Stimulated activated CD8-positive, alpha-beta memory T cell treated with anti-CD3 and anti-CD28 coated beads, Interleukin-7, amount 100 ng/mL, for 4 hours (primary cell): ENCODE results near the gene GAB2.
A peak's percentile ranks its signal among the peaks of the same experiment; 100 is the strongest.

Experiments used
- DNase-seq, 2 donors: peaks; one replicate each; pipeline ENCODE4 v3.0.0-alpha.2; 2020; ENCODE audit warnings: low read depth in 2 of 2

The GAB2 gene

DNA sequence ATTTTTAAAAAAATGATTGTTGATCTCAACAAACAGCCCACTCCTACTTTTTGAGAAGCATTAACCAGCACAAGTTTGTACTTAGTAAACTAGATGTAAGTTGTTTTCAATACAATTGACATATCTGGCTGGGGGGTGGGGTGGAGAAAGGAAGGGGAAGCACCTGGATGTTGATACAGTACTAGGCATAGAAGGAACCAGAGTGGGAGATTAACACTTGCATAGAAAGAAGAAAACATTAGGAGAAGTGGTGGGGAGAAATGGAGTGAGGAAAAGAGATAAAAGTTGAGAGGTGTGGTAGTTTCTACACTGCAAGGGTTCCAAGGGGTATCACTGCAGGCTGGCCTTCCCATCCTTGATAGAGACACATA, 10.6 kb upstream of the GAB2 start:
- no peak for DNase-seq

DNA sequence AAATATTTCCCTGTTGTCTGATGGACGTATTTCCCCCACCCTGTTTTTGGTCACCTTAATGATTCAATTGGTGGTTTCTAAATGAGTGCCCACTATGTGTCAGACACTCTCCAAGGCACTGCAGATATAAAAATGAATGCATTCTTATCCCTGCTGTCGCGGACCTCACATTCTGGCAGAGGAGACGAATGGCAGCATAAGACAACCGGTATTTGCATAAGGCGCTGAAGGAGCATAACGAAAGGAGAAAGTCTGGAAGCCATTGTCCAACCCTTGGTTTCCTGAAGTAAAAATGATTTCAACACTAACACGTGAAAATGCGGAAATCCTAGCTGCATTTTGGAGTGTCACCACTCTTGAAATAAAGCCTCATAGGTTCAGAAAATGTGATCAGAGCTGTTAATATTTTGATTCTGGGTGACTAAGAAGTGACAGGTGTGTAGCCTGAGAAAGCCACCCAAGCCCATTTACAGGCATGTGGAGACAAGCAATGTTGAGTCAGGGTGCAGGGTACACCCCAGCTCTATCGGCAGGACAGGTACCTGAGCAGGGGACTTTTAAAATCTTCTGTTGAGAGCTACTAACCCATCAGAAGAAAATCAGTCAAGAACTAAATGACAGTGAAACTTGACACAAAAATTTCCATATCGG, 10.1 kb upstream of the GAB2 start:
- DNase-seq = no peak

DNA sequence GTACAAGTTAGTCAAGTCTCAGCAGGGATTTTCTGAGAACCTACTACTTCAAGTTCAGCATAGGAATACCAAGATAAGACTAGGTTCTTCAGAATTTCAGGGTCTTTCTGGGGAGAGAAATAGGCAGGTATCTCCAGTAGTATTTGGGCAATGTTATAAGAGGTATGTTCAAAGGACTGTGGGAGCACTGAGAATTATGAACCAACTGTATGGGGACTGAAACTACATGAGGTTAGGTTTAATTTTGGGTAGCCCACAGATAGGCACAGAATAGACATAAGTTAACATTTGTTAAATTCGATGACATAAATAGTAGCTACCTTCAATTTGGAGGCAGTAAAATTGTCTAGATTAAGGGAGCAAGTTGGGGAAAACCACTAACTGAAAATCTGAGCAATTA, 9.2 kb upstream of the GAB2 start:
- DNase-seq = no peak

DNA sequence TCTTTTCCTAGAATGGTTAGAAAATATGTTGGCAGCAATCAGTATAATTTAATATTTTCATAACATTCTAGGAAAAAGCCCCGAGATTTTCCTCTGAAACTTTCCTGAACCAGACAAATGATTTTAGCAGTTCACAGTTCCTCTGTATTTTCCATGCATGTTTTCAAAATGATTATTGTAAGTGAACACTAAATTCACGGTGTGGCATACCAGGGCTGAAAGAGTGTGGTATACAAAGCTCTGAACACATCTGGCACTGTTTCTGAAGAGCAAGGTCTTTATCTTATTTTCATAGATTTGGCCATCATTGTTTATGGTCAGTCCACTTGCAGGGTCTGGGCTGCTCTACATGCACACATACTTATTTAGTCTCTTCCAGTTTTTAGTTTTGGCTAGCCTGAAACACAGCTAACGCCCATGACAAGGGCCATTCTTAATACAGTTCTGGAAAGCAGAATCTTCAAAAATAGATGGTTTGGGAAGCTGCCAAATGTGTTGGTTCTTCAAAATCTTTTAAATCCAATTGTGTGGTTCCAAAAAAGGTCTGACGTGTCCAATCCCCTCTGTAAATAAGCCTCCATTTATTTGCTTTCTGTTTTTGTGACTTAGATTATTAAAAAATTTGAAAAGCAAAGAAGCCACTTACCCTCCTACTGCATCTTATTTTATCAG, 7.9 kb upstream of the GAB2 start:
- no peak for DNase-seq

DNA sequence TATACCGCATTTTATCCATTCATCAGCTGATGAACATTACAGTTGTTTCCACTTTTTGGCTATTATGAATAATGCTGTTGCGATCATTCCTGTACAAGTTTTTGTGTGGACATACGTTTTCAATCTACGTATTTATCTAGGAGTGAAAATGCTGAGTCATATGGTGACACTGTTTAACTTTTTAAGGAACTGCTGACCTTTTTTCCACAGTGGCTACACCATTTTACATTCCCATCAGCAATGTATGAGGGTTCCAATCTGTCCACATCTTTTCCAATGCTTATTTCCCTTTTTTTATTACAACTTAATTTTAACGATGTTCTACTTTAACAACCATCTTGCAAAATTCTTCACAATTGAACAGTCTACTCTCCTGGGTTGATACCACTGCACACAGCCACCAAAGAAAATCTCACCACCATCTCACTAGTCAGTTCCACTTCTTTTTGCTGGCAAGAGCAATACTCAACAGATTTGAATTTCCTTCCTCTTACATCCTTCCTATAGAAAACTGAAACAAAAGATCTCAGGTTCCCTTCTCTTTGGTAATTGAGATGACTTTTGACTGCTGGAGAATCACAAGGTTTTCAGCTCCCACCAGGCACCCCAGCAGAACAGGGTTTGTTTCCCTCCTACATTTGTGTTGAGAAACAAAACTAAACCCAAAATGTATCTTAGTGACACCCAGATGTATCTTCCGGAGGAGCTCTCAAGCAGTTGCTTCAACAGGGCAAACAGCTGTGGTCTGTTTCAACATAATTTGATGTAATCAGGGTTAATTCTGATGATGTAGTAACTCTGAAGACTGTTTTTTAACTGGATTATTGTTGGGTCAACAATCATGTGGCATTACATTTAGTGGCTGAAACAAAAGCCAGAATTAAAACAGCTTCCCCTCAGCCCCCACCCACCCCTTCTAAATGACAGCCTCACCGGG, 7.0 kb upstream of the GAB2 start:
- no peak for DNase-seq

DNA sequence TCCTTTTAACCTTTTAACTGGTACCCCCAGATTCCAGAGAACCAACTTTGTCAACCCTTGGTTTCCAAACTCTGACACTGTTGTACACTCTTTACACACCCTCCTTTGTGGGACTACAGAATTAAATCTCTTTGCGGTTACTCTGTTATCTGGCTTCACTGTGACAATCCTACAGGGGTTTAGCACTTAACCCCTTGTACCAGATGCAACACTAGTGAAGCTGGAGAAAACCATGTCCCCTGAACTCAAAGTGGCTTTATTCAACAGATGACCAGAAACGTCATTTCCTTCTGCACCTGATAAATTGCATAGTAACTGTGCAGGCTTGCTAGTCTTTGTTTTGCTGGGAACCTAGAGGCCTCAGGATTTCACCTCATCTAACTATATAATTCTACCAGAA, 5.6 kb upstream of the GAB2 start:
- no peak for DNase-seq

DNA sequence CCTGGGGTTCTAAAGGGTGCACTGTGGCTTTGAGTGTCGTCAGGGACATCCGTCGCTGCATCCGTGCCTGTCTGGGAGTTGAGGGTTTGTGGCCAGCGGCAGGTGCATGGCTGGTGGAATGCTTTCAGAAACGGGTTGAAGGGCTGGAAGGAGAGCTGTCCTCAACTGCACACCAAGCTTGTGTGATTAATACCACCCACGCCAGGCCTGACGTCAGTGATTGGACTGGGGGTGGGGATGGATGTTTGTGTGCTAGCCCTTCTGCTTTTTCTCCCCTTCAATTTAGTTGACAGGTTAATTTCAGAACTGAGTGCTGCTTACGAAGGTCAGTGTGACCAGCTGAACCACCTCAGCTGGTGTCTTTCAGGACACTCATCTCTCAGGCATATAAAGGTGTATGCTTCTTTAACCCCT, 3.2 kb upstream of the GAB2 start:
- DNase-seq = peak in 1 of 2 donors; percentile 24

DNA sequence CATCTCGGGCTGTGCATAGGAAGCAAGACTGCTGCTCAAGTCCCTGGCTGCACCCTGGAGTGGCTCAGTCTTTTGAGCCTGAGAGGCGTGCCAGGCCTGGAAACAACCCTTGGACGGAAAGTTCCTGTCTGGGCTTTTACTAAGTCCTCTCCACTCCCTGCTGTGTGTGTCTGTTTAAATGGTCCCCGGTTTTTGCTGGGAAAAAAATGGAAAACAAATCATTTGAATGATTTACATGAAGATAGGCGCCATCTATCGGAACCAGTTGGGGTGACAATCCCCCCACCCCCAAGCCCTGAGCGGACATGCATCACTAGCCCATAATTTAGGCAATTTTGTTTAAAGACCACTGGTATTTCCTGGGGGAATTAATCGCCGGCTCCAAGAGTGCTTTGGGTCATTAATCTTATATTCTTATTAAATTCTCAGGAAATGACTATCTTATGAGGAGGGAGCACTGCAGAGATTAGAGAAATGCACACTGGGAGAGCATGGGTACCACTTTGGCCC, 2.7 kb upstream of the GAB2 start:
- DNase-seq = peak in 1 of 2 donors; percentile 19

DNA sequence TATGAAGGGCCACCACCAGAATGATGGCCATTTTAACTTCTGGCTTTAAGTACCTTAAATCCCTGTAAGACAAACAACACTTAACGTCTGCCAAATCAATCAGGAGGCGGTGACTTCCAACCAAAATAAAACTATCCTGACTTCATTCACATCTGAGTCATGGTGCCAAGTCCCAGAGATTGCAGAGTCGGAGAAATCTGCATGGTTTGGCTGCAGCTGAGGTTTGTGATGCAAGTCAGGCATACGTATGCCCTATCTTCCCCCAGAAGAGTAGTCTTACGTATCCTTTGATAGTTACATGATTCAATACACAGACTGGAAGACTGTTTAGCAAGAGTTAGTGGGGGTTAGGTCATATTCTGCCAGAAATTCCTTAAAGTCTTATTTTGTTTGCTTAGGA, 1.7 kb upstream of the GAB2 start:
- no peak for DNase-seq

DNA sequence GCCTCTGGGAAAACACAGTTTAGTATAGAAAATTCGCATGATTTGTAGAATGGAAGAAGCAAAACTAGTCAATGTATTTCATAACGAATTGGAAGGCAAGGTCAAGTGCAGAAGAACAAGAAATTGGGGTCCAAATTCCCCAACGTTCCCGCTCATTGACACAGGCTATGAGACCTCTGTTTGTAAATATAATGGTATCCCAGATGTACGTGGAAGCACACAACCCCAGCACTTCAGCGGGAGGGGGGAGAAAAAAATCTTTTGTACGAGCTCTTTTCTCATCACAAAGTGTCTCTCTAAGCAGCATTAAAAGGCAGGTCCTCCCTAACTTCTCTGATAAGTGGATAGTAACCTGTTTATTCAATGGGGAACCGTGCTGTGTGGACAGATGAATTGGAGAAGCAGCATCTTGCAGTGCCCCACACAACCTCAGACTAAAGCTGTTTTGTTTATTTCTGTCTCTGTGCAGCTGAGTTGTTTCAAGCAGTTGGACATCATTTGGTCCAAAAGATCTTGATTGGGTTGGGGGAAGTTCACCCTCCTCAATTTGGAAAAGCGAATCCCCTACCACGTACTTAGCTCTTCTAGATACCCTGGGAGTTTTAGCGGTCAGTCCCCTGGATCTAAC, 1.1 kb upstream of the GAB2 start:
- no peak for DNase-seq

DNA sequence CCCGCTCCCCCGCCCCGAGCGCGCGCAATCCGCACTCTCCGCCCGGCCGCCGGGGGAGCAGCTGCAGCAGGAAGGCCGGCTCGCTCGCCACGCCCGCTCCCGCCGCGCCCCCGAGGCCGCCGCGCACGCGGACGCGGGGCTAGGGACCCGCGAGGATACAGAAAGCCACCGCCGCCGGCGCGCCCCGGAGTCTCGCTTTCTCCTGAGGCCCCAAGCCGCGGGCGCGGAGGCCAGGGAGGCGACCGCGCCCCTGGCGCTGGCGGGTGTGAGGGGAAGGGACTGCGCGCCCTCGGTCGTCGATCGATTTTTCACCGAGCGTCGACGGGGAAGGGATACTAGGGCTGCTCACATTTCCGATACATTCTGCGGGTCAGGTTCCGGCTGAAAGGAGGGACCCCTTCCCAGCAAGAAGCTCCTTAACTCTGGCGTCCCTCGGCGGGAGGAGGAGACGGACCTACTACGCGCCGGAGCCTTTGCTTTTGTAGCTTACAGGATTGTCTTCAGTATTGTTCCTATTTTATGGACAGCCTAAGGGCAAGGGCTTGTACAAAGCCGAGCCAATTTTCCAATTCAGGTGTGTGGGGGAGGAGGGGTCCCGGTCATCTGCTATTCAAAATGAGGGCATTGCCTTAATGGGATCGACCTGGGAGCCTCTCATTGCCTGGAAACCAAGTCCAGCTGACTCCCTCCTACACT, 416 bp upstream of the GAB2 start:
- peak; percentile 39 to 72 for DNase-seq

DNA sequence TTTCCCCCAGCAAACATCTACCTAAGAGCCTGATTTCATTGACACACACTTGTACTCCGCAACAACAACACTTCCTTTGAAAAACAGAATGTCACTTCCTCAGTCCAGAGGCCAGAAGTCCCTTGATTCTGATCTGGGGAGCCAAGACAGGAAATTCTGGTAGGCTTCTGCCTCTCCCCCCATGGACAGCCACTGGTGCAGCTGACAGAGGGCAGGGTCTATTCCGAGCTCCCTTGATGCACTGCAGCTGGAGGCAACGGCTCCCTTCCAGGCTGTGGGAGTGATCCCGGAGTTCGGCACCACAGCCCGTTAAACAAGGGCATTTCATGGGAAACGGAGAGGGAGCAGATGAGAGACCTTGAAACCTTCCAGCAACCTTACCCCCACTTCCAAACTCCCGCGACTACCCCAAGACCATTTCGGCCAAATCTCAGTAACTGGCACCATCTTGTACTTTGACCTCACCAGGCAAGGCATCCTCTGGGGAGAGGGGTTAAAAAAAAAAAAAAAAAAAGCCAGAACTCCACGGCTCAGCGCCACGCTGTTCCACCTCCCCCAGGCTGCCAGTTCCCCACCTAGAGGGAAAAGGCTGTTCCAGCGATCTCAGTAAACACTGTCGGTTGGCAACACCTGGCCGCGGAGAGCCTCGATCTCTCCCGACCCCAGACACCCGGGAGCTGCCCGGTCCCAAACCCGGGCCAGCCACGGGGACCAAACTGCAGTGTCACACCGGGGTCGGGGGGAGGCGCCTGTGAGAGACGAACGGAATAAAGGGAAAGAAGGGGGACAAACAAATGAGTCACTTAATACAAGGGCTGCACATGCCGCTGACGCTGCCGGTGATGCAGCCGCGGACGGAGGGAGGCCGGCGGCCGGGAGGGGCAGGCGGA, 1.1 kb downstream of the GAB2 start:
- peak; percentile 64 to 68 for DNase-seq

DNA sequence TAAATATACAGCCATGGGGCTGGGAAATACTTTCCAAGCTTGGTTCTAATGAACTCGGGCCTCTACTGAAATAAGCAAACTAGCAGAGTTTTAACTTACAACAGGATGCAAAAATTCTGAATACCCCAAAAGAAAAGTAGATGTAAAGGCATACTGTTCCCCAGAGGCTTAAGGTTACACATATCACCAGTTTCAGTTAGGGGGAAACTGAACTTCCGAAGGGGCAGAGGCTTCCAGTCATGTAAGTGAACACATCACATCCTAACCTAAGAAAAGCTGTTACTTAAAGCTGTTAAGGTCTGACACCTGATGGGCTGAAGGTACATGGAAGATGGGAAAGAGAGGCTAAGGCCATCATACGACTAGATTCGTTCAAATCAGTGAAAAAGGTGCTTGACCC, 2.3 kb downstream of the GAB2 start:
- no peak for DNase-seq

DNA sequence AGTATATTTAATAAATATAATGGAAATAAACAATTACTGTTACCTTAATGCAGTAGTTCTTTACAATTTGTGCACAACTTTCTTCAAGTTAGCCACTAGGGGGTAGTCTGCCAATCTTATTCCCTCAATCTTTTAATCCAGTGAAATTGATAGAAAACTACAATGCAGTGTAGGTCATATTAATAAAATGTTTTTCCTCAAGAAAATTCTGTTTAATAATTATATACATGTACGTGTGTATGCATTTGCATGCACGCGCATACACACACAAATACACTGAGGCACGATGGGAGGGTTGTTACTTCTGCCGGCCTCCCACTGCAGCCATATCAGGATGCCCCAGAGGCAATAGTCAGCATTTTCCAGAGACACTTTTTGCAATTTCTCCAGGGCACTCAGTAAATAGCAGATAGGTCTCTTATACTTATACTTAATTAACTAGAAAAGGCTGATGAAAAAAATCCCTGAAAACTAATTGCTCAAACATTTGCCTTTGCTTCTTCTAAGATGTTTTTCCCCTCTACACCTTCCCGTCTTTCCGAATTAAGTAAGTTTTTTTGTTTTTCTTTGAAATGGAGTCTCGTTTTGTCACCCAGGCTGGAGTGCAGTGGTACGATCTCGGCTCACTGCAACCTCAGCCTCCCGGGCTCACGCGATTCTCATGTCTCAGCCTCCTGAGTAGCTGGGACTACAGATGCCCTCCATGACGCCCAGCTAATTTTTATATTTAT, 3.1 kb downstream of the GAB2 start:
- no peak for DNase-seq

DNA sequence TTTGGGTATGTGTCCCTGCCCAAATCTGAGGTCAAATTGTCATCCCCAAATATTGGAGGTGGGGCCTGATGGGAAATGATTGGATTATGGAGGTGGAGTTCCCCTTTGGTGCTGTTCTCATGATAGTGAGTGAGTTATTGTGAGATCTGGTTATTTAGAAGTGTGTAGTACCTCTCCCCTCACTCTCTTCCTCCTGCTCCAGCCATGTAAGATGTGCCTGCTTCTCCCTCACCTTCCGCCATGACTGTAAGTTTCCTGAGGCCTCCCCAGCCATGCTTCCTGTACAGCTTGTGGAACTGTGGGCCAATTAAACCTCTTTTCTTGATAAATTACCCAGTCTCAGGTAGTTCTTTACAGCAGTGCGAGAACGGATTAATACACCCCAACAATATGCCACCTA, 9.0 kb downstream of the GAB2 start:
- DNase-seq = no peak

DNA sequence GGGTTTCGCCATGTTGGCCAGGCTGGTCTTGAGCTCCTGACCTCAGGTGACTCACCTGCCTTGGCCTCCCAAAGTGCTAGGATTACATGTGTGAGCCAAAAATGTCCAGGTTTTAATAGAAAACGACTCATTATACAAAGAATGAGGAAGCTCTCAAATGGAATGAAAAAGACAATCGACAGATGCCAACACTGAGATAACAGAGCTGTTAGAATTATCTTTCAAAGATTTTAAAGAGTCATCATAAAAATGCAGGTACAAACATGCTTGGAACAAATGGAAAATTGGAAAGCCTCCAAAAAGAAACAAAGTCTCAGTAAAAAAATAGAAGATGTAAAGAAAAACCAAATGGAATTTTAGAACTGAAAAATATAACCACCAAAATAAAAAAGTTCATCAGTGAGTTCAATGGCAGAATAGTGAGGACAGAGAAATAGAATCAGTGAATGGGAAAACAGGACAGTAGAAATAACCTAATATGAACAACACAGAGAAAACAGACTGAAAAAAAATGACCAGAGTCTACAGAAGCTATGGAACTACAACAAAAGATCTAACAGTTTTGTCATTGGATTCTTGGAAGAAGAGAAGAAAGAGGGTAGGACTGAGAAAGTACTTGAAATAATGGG, 10.9 kb downstream of the GAB2 start:
- no peak for DNase-seq

DNA sequence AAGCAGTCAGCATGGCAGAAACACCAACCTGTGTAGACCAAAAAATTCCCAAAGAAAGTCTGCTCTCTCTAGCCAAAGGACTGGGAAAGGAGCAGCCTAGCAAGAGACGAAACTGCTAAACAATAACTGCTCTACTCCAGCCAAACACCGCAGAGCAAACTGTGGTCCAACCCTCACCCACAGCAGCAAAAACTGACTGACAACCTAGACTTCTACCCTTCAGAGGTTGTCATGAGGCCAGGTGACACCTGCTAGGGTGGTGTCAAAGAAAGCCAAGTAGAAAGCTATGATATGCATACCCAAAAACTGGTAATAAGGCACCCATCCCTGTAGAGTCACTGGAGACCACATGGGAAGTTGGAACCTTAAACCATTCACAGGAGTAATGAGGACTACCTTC, 11.8 kb downstream of the GAB2 start:
- no peak for DNase-seq

DNA sequence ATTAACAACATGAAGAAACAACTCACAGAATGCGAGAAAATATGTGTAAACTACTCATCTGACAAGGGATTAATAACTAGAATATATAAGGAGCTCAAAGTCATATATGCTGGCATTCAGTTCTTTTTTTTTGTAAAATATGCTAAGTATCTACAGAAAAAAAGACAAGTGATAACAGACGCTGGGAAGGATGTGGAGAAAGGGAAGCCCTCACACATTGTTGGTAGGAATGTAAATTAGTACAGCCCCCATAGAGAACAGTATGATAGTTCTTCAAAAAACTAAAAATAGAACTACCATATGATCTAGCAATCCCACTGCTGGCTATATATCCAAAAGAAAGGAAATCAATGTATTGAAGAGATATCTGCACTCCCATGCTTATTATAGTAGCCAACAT, 13.8 kb downstream of the GAB2 start:
- DNase-seq = no peak

DNA sequence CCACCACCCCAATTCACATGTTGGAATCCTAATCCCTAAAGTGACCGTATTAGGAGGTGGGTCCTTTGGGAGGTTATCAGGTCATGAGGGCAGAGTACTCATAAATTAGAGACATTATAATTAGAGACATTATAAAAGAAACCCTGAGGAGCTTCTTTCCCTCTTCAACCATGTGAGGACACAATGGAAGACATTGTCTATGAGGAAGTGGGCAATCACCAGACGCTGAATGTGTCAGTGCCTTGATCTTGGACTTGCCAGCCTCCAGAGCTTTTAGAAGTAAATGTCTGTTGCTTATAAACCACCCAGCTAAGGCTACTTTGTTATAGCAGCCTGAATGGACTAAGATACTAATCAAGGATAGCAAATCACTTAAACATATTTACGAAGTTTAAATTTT, 14.8 kb downstream of the GAB2 start:
- no peak for DNase-seq
